Stimulated activated CD4-positive, alpha-beta T cell treated with anti-CD3 and anti-CD28 coated beads, Interleukin-15, amount 100 ng/mL, for 24 hours (primary cell): Measurements from ENCODE around the gene SIMC1.

Source experiments
- DNase-seq: peaks from one replicate; pipeline ENCODE4 v3.0.0-alpha.2; 2020

Gene SIMC1

GRCh38 chr5:176389135-176390123, 151.2 kb downstream of the SIMC1 start:
- DNase-seq = no peak

GRCh38 chr5:176391479-176391878, 153.3 kb downstream of the SIMC1 start:
- DNase-seq = no peak

GRCh38 chr5:176391999-176392398, 153.8 kb downstream of the SIMC1 start:
- DNase-seq = no peak

- DNase-seq = no peak
Observed at GRCh38 chr5:176392526-176392925, 154.3 kb downstream of the SIMC1 start.

- DNase-seq = no peak
Observed at GRCh38 chr5:176394096-176394495, 155.9 kb downstream of the SIMC1 start.

GRCh38 chr5:176394881-176395675, 156.9 kb downstream of the SIMC1 start:
- DNase-seq = no peak
